Activated CD4-positive, alpha-beta T cell treated with anti-CD3 and anti-CD28 coated beads, Interleukin-2, amount 10 ng/mL, durations not matched to agents 7 days and 5 days (primary cell): Measurements from ENCODE around the gene TMEM145. TPM values are rescaled to one million over a fixed set of nuclear protein-coding genes. Genes with fewer than 3 reads are reported as not detected.
"Not testable (repeated sequence)": the region's sequence is repeated elsewhere in the genome, so short reads cannot be mapped to it uniquely, and the experiment has no call there.

Source experiments
- CTCF ChIA-PET: fragments of 350-600 bp; sonication (Branson Sonifier 250); formaldehyde crosslinking; loops from one replicate; lab custom pipeline; 2021; ENCODE audit warnings: antibody characterized with exemption; lab: Charles Lee
- POLR2A ChIA-PET: fragments of 350-600 bp; sonication (Branson Sonifier 250); formaldehyde crosslinking; loops from one replicate; lab custom pipeline; 2021; ENCODE audit warnings: antibody characterized with exemption; lab: Charles Lee
- DNase-seq: peaks from one replicate; pipeline ENCODE4 v3.0.0-alpha.2; 2020
- H3K27ac Mint-ChIP-seq: one replicate; pipeline ENCODE4 v1.8.0; 2021; ENCODE audit warnings: mild to moderate bottlenecking, moderate library complexity, mixed read lengths
- H3K27me3 Mint-ChIP-seq: one replicate; pipeline ENCODE4 v1.8.0; 2021; ENCODE audit warnings: mixed read lengths
- H3K36me3 Mint-ChIP-seq: one replicate; pipeline ENCODE4 v1.8.0; 2021; ENCODE audit warnings: low read depth, mixed read lengths
- H3K4me1 Mint-ChIP-seq: one replicate; pipeline ENCODE4 v1.8.0; 2021; ENCODE audit warnings: mixed read lengths
- H3K4me3 Mint-ChIP-seq: one replicate; pipeline ENCODE4 v1.8.0; 2021; ENCODE audit warnings: mild to moderate bottlenecking, moderate library complexity, mixed read lengths
- H3K9me3 Mint-ChIP-seq: one replicate; pipeline ENCODE4 v1.8.0; 2021; ENCODE audit warnings: mixed read lengths
- total RNA-seq, 2 experiments: library from RNA; stranded (reverse); gene quantifications; one replicate each; pipeline ENCODE4 v1.2.3, GENCODE V29; 2021

The TMEM145 gene
- not detected for total RNA-seq

GRCh38 chr19:42313096-42313839, at the start of gene TMEM145:
TMEM145 (plus strand) TSS chr19:42313309; CDS start chr19:42313377, 68 bp downstream.
- Mint-ChIP-seq H3K4me1 (peaks cover 25% of the 10 kb centered on the region), H3K36me3 (no peaks in the 10 kb centered on the region), H3K9me3 (no peaks in the 10 kb centered on the region), H3K27me3 (peaks cover 43% of the 10 kb centered on the region), H3K27ac (no peak within 1 kb of the TSS), H3K4me3 (peak within 1 kb of the TSS; percentile 57)
- CTCF ChIA-PET: no interaction called here
- DNase-seq: peak; percentile 38
- POLR2A ChIA-PET: interaction anchor here (0.6 kb wide), 1 partner anchor 8 kb away, joined by 3 read pairs; no protein-coding TSS in a partner anchor

- H3K27ac Mint-ChIP-seq, DNase-seq, H3K4me3 Mint-ChIP-seq, POLR2A ChIA-PET, H3K36me3 Mint-ChIP-seq, H3K9me3 Mint-ChIP-seq, H3K27me3 Mint-ChIP-seq: not testable (repeated sequence)
- peaks cover 24% of the 10 kb centered on the region for H3K4me1 Mint-ChIP-seq
- CTCF ChIA-PET: interaction anchor here (0.7 to 1.9 kb wide), 3 partner anchors 9 to 125 kb away, joined by 3 to 9 read pairs (median 4); no protein-coding TSS in a partner anchor
Observed at GRCh38 chr19:42266105-42266504, 47.0 kb upstream of the TMEM145 start.

- POLR2A ChIA-PET, H3K4me3 Mint-ChIP-seq, H3K9me3 Mint-ChIP-seq, H3K36me3 Mint-ChIP-seq, H3K27ac Mint-ChIP-seq, H3K27me3 Mint-ChIP-seq, DNase-seq: not testable (repeated sequence)
- peaks cover 30% of the 10 kb centered on the region for H3K4me1 Mint-ChIP-seq
- CTCF ChIA-PET: interaction anchor here (0.8 to 1.9 kb wide), 4 partner anchors 9 to 158 kb away, joined by 3 to 9 read pairs (median 3); no protein-coding TSS in a partner anchor
Observed at GRCh38 chr19:42266928-42267603, 46.0 kb upstream of the TMEM145 start.

GRCh38 chr19:42267644-42268141, 45.4 kb upstream of the TMEM145 start:
- CTCF ChIA-PET: interaction anchor here (0.9 to 1.9 kb wide), 3 partner anchors 9 to 159 kb away, joined by 3 to 9 read pairs (median 3); no protein-coding TSS in a partner anchor
- POLR2A ChIA-PET: no interaction called here

GRCh38 chr19:42268142-42268703, 44.9 kb upstream of the TMEM145 start:
- Mint-ChIP-seq H3K9me3 (no peaks in the 10 kb centered on the region), H3K27ac (no peak overlapping the region), H3K27me3 (no peaks in the 10 kb centered on the region), H3K4me1 (peaks cover 30% of the 10 kb centered on the region), H3K4me3 (no peak overlapping the region), H3K36me3 (peaks cover 10% of the 10 kb centered on the region)
- DNase-seq: peak; percentile 100
- ChIA-PET POLR2A (no interaction called here), CTCF (interaction anchor here (1.9 kb wide), 1 partner anchor 11 kb away, joined by 9 read pairs; no protein-coding TSS in a partner anchor)

More at GRCh38 chr19:42267644-42268141, 45.4 kb upstream of the TMEM145 start:
- Mint-ChIP-seq H3K4me3 (no peak overlapping the region), H3K4me1 (peaks cover 30% of the 10 kb centered on the region), H3K27me3 (no peaks in the 10 kb centered on the region), H3K27ac (no peak overlapping the region), H3K36me3 (peaks cover 8% of the 10 kb centered on the region), H3K9me3 (no peaks in the 10 kb centered on the region)
- no peak for DNase-seq

- ChIA-PET CTCF (interaction anchor here (0.6 to 3.8 kb wide), 4 partner anchors 11 to 49 kb away, joined by 3 to 31 read pairs (median 8); partner anchors contain the start of gene GSK3A), POLR2A (no interaction called here)
- H3K4me1 Mint-ChIP-seq: peaks cover 30% of the 10 kb centered on the region
Observed at GRCh38 chr19:42268704-42269477, 44.2 kb upstream of the TMEM145 start, which contains the start of gene CIC. CIC (plus strand) TSS chr19:42269252; CDS start chr19:42271784, 2,532 bp downstream.

GRCh38 chr19:42269478-42270345, 43.4 kb upstream of the TMEM145 start:
- Mint-ChIP-seq H3K9me3 (no peaks in the 10 kb centered on the region), H3K4me1 (peaks cover 33% of the 10 kb centered on the region), H3K27me3 (no peaks in the 10 kb centered on the region), H3K36me3 (peaks cover 20% of the 10 kb centered on the region), H3K4me3 (no peak overlapping the region), H3K27ac (peak overlapping the region; percentile 99)
- POLR2A ChIA-PET: interaction anchor here (0.7 to 1.9 kb wide), 2 partner anchors 10 to 23 kb away, joined by 3 to 6 read pairs; no protein-coding TSS in a partner anchor
- CTCF ChIA-PET: interaction anchor here (0.6 to 3.8 kb wide), 6 partner anchors 10 to 86 kb away, joined by 3 to 31 read pairs (median 7); partner anchors contain the start of gene GSK3A
- no peak for DNase-seq

More at GRCh38 chr19:42268704-42269477, 44.2 kb upstream of the TMEM145 start, which contains the start of gene CIC:
- no peaks in the 10 kb centered on the region for H3K9me3 Mint-ChIP-seq
- H3K27ac Mint-ChIP-seq: peak within 1 kb of the TSS; percentile 99
- no peaks in the 10 kb centered on the region for H3K27me3 Mint-ChIP-seq
- no peak within 1 kb of the TSS for H3K4me3 Mint-ChIP-seq
- peak; percentile 100 for DNase-seq
- H3K36me3 Mint-ChIP-seq: peaks cover 16% of the 10 kb centered on the region

GRCh38 chr19:42270346-42271044, 42.6 kb upstream of the TMEM145 start:
- Mint-ChIP-seq H3K4me1 (peaks cover 40% of the 10 kb centered on the region), H3K4me3 (no peak overlapping the region), H3K27me3 (no peaks in the 10 kb centered on the region), H3K36me3 (peaks cover 27% of the 10 kb centered on the region), H3K27ac (peak overlapping the region; percentile 99), H3K9me3 (no peaks in the 10 kb centered on the region)
- ChIA-PET CTCF (interaction anchor here (0.8 to 3.8 kb wide), 5 partner anchors 9 to 87 kb away, joined by 4 to 31 read pairs (median 8); partner anchors contain the start of gene GSK3A), POLR2A (interaction anchor here (0.7 to 1.9 kb wide), 2 partner anchors 9 to 24 kb away, joined by 3 to 6 read pairs; no protein-coding TSS in a partner anchor)
- DNase-seq: peak; percentile 77

GRCh38 chr19:42271045-42271419, 42.1 kb upstream of the TMEM145 start:
- peak overlapping the region; percentile 99 for H3K27ac Mint-ChIP-seq
- POLR2A ChIA-PET: interaction anchor here (1.9 kb wide), 1 partner anchor 24 kb away, joined by 6 read pairs; no protein-coding TSS in a partner anchor

GRCh38 chr19:42271861-42272534, 41.1 kb upstream of the TMEM145 start:
- H3K4me1 Mint-ChIP-seq: peaks cover 54% of the 10 kb centered on the region
- ChIA-PET POLR2A (no interaction called here), CTCF (interaction anchor here (0.9 to 3.8 kb wide), 3 partner anchors 8 to 27 kb away, joined by 3 to 31 read pairs (median 8); no protein-coding TSS in a partner anchor)
- no peak for DNase-seq
- no peak overlapping the region for H3K4me3 Mint-ChIP-seq
- H3K27ac Mint-ChIP-seq: peak overlapping the region; percentile 99
- no peaks in the 10 kb centered on the region for H3K9me3 Mint-ChIP-seq
- H3K36me3 Mint-ChIP-seq: peaks cover 29% of the 10 kb centered on the region
- no peaks in the 10 kb centered on the region for H3K27me3 Mint-ChIP-seq

More at GRCh38 chr19:42271045-42271419, 42.1 kb upstream of the TMEM145 start:
- DNase-seq: no peak
- Mint-ChIP-seq H3K4me3 (no peak overlapping the region), H3K4me1 (peaks cover 44% of the 10 kb centered on the region), H3K27me3 (no peaks in the 10 kb centered on the region), H3K36me3 (peaks cover 28% of the 10 kb centered on the region), H3K9me3 (no peaks in the 10 kb centered on the region)
- CTCF ChIA-PET: interaction anchor here (2.1 to 3.8 kb wide), 3 partner anchors 9 to 28 kb away, joined by 8 to 31 read pairs (median 8); partner anchors contain the start of gene GSK3A
